T-helper 2 cell treated with Interferon-gamma antibody and Interleukin-4, amounts not matched to agents 100 ng/mL and 5 ng/mL, for 36 hours (primary cell): ENCODE measurements around the gene PTGES3L. TPM values are rescaled to one million over a fixed set of nuclear protein-coding genes. Genes with fewer than 3 reads are reported as not detected.

Experiments
- intact Hi-C: fragments of 100-400 bp; cut with micrococcal nuclease; formaldehyde crosslinking; loops from one replicate; pipeline ENCODE4 v1.15.1; 2023
- total RNA-seq: library from RNA; stranded (reverse); gene quantifications from 2 replicates; pipeline ENCODE4 v1.2.3, GENCODE V29; 2022

The PTGES3L gene
- total RNA-seq, 1 donor from 2014 or later = 0.43 TPM

DNA sequence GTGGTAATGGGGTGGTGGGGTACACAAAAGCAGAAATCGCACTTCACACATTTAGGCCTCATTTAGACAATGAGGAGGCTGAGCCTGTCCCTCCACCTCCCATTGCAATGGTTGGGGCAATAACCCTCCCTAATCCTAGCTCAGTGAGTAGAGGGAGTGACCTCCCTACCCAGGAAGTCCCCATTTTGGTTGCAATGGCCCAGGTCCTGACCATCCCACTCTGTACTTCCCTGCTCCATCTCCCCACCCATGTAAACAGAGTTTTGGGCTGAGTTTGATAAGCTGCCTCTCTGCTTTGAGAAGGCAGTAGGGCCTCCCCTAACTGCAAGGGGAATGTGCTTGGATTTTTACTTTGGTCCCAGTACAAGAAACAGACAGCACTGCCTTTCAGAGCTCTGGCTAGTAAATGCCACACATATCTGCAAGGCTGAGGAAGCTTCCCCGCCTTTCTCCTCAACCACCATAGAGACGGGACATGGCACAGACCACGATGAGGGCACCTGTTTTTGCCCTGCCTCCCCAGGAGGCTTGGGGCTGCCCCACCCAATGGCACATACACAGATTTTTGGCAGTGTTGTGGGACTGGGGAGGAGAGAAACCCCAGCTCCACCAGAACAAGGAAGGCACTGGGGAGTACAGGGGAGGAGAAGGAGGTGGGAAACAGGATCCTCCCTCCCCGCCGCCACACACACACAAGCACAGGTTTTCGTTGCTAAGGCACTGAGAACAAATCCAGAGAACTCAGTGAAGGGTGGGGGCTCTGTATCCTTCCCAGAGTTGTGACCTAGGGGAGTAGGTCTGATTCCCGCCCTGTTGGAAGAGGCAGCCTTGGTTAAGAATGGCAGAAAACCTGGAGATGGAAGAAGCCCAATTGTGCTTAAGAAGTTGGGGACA, 35.0 kb upstream of the PTGES3L start:
- intact Hi-C loops = no loop called here

DNA sequence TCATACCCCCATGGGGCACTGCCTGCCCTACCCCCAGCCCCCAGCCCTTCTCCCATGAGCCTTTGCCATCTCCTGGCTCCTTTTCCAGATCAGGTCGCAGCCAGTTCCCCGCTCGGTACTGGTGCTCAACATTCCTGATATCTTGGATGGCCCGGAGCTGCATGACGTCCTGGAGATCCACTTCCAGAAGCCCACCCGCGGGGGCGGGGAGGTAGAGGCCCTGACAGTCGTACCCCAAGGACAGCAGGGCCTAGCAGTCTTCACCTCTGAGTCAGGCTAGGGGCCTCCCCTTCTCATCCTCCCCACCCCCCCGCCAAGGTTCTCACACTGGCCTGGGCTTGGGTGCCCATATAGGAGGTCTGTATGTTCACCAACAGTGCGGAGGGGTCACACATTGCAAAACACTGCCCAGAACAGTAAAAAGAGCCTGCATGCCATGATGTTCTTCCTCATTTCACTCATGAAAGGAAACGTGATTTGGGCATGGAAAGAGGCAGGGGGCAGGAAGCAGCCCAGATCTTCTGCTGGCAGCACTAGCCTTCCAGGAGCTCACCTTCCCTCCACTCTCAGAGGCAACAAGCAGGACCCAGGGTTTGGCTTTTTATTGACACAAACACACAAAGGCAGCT, 34.3 kb upstream of the PTGES3L start:
- intact Hi-C loops = no loop called here

DNA sequence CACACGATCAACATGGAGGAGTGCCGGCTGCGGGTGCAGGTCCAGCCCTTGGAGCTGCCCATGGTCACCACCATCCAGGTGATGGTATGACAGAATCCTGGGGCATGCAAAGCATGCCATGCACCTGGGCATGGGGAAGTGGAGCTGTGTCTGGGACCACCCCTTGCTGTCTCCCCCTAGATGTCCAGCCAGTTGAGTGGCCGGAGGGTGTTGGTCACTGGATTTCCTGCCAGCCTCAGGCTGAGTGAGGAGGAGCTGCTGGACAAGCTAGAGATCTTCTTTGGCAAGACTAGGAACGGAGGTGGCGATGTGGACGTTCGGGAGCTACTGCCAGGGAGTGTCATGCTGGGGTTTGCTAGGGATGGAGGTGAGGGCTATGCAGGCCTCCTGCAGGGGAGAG, 33.4 kb upstream of the PTGES3L start:
- intact Hi-C loops = no loop called here

DNA sequence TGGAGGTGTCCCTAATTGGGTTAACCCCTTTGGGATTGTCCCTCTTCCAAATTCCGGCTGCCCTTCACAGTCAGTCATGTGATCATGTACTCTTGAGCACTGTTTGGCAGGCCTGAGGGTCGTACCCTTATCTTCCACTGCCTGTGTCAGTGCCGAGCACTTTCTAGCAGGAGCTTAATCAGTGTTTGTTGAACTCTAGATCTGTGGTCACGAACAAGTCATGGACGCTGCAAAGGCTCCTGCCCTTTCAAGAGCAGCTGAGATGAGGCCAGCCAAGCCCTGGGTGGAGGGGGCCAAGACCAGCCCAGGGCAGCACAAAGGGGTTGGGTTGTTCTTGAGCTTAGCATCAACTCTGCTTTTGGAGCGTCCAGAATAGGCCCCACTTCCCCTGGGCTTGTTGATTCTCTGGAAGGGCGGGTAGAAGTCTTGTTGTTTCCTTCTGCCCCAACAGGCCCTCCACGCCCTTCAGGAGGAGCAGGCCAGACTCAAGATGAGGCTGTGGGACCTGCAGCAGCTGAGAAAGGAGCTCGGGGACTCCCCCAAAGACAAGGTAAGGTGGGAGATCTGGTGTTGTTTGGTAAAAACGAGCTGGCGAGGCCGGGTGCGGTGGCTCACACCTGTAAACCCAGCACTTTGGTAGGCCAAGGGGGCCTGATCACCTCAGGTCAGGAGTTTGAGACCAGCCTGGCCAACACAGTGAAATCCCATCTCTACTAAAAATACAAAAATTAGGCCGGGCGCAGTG, 32.0 kb upstream of the PTGES3L start:
- intact Hi-C loops = no loop called here

DNA sequence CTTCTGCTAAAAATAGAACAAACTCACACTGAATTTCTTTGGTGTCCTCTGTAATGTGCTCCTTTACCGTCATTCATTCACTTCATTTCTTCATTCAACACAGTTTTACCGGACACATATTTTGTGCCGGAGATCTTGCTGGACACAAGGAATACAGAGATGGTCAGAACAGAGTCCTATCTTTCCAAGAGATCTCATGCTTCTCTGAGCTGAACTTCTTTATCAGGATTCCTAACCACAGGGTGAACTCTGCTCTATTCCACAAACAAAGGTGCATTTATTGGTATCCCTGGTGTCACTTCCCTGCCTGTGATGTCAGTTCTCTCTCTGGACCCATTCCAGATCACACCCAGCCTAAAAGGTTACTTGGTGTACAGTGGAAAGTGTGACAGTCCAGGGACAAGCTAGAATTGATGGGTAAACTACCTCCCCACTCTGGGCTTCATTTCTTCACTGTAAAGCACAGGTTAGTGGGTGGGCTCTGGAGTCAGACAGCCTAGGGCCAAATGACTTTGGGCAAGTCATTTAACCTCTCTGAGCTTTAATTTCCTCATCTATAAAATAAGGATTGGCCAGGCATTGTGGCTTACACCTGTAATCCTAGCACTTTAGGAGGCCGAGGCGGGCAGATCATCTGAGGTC, 30.9 kb upstream of the PTGES3L start:
- intact Hi-C loops = no loop called here

DNA sequence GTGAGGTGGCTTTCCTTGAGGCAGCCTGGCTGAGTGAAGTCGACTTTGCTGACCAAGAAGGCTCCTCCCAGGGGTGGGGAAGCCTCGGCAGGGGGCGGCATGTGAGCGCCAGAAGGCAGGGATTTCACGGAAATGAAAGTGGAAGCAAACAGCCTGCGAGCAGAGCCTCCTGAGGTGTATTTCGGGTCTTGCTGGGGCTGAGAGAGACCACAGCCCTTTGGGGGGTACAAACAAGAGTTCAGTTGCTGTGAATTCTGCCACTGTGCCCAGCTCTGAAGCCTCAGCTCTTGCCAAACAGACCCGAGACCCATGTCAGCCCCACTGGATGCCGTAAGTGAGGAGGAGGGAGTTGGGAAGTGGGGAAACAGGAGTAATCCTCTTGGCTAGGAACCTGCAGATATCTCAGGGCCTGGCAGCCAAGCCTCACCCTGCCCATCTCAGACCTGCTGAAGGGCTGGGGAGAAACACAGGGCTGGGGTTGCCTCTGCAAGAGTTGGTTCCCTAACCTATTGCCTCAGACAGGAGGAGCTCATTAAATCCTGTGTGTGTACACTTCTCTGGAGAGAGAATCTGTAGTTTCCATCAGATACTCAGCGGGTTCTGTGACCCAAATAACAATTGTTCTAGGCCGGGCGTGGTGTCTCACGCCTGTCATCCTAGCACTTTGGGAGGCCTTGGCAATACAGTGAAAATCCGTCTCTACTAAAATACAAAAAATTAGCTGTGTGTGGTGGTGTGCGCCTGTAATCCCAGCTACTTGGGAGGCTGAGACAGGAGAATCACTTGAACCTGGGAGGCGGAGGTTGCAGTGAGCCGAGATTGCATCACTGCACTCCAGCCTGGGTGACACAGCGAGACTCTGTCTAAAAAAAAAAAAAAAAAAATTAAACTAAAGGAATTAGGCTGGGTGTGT, 27.0 kb upstream of the PTGES3L start, which contains the start of gene IFI35:
Gene IFI35 (plus strand): TSS at position 146 of the 913 bp plus-strand sequence. CDS start 164 bp downstream, at position 310.
- intact Hi-C loops = loop anchor here (1.0 to 10.0 kb wide), 2 partner anchors 9 to 208 kb away; partner anchors contain the start of genes RPL27 and TMEM106A

DNA sequence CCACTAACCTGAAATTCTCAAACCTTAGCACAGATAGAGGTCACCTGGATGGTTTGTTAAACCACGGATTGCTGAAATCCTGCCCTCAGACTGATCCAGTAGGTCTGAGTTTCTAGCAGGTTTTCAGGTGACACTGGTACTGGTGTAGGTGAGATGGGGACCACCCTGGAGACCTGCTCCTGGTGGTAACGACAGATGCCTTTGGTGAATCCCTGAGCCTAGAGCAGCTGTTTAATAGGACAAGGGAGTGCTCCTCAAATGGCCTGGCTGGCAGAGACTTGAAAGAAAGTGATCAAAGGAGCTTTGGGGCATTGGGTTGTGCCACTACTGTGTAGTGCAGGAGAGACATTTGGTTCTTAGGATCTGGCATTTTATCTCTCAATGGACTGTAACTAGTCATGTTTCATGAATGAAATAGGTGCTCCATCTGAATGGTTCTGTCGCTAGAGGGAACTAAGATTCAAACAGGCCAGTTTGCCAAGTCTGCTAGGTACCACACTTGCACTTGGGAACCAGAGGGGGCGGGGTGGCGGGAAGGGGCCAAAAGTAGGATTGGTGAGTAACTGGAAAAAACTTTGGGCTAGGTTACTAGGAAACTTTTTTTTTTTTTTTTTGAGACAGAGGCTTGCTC, 23.8 kb upstream of the PTGES3L start:
- intact Hi-C loops = loop anchor here (10.0 kb wide), 1 partner anchor 211 kb away; the partner anchor contains the start of gene TMEM106A

DNA sequence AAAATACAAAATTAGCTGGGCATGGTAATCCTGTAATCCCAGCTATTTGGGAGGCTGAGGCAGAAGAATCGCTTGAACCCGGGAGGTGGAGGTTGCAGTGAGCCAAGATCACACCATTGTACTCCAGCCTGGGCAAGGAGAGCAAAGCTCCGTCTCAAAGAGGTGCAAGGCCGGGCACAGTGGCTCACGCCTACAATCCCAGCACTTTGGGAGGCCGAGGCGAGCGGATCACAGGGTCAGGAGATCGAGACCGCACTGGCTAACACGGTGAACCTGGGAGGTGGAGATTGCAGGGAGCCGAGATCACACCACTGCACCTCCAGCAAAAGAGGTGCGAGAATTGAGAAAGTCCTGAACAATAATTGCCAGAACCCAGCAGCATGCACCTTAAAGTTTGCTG, 21.0 kb upstream of the PTGES3L start:
- intact Hi-C loops = loop anchor here (10.0 kb wide), 1 partner anchor 214 kb away; the partner anchor contains the start of gene TMEM106A

DNA sequence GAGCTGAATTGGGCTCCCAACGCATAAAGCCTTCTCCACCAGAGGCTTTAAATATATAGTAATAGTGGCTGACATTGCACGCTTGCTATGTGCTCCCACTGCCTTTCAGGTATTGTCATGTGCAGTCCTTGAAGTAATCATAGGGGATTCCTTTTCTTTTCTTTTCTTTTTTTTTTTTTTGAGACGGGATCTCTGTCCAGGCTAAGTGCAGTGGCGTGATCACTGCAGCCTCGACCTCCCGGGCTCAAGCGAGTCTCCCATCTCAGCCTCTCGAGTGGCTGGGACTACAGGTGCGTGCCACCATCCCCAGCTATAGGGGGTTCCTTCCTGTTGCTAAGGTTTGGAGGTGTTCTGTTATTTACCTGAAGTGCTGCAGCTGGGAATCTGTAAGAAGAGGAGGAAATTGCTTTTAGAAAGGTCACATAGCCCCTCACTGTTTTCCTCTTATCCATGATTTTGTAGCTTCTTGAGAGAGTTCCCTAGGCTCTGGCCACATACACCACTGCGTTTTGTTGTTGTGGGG, 19.2 kb upstream of the PTGES3L start:
- intact Hi-C loops = loop anchor here (2.0 to 10.0 kb wide), 3 partner anchors 34 to 486 kb away; partner anchors contain the start of genes AARSD1, BRCA1 and DHX8

DNA sequence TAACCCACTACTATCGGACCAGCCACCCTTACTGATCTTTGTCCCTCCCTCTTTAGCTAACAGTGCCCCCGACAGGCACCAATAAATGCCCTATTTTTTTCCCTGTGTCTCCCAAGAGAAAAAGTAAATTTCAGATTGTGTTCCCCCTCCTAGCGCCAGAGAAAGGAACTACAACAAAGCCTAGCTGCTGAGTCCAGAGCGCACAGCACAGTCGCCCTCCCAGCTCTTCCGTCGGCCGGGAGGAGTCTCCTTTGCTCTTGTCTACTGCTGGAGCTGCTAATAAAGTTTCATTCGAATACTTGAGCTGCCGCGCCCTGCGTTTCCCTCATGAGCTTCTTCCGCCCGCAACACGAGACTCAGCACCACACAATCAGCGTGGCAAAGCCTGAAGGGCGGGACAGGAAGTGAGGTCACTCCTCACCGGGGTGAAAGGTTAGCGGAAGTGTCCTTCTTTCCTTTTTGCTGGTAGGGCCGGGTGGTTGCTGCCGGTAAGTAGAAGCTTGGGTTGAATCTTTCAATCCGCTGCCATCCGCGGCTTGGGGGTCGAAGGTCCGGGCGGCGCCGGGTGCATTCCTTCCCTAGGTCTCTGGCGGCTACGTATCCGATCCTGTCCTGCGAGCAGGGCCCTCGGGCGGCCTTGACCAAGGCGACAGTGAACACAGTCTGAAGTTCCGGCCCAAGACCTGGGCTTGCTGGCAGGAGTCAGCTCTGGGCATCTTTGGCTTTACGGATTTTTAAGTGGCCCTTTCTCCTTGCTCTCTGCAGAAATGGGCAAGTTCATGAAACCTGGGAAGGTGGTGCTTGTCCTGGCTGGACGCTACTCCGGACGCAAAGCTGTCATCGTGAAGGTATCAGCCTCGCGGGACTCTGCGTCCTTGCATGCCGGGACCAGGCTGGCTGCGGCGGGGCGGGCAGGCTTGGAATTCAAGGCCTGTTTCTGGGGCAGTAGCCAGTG, 18.4 kb upstream of the PTGES3L start, which contains the start of gene RPL27:
Gene RPL27 (plus strand): TSS at position 436 of the 955 bp plus-strand sequence. CDS start 332 bp downstream, at position 768.
- intact Hi-C loops = loop anchor here (1.0 to 10.0 kb wide), 8 partner anchors 8 to 487 kb away; partner anchors contain the start of genes AARSD1, BRCA1, DHX8 and IFI35

DNA sequence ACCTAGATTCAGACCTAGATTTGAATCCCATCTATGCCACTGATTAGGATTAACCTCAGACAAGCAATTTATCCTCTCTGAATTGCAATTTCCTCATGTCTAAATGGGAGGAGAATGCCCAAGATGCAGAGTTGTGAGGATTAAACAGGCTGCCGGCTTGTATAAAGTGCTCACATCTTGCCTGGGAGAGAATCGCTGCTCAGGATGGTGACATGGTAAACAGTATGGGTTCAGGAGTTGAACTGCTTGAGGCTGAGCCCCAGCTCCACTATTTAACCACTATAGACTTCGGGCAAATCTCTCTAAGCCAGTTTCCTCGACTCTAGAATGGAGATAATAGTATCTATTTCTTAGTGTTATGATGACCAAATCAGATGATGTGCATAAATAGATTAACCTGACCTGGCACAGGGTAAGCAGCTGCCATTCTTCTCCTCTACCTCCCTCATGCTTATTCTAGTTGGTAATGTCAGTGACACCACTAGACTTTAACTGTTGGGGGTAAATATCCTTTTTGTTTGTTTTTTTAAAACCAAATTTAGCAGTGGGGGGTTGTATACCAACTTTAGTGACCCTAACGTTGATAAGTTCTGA, 17.6 kb upstream of the PTGES3L start:
- intact Hi-C loops = loop anchor here (5.0 to 10.0 kb wide), 2 partner anchors 130 to 487 kb away; partner anchors contain the start of genes BRCA1 and DHX8

DNA sequence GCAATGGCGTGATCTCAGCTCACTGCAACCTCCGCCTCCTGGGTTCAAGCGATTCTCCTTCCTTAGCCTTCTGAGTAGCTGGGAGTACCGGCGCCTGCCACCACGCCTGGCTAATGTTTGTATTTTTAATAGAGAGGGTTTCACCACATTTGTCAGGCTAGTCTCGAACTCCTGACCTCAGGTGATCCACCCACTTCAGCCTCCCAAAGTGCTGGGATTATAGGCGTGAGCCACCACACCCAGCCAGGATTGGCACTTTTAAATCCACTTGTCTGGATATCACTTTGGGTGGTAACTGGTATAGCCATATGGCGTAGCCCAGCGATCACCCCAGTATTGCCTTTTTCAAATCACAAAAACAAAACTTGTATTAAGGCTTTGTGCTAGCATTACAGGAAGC, 14.0 kb upstream of the PTGES3L start:
- intact Hi-C loops = loop anchor here (10.0 kb wide), 1 partner anchor 491 kb away; the partner anchor contains the start of gene DHX8

DNA sequence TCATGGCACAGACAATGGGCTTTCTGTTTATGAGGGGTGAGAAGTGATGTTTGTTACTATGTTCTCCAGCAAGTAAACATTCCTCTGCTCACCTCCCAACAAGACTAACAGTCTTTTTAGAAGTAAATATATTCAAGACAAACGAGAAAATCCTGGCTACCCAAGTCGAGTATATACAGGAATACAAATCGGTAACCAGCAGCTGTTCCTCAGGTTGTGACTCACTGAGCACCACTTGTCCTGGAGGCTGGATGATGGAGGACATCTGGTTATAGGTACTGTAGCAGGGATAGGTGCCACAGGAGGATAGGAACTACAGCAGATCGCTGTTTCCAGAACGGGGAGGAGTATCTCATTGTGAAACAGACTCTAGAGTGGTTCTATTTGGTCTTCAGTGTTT, 13.0 kb upstream of the PTGES3L start:
- intact Hi-C loops = loop anchor here (10.0 kb wide), 1 partner anchor 492 kb away; the partner anchor contains the start of gene DHX8

DNA sequence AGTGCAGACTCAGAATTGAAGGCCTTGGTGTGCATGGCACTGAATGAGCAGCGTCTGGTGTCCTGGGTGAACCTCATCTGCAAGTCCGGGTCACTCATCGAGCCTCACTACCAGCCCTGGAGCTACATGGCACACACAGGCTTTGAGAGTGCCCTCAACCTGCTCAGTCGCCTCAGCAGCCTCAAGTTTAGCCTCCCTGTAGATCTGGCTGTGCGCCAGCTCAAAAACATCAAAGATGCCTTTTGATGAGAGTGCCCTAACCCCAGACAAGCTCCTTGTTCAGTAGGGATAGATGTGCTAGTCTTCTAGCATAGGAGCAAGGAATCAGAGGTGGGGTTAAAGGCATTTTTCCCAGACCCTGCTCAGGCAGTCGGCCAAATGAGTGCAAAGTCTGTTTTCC, 11.6 kb upstream of the PTGES3L start:
- intact Hi-C loops = loop anchor here (10.0 kb wide), 1 partner anchor 493 kb away; the partner anchor contains the start of gene DHX8

DNA sequence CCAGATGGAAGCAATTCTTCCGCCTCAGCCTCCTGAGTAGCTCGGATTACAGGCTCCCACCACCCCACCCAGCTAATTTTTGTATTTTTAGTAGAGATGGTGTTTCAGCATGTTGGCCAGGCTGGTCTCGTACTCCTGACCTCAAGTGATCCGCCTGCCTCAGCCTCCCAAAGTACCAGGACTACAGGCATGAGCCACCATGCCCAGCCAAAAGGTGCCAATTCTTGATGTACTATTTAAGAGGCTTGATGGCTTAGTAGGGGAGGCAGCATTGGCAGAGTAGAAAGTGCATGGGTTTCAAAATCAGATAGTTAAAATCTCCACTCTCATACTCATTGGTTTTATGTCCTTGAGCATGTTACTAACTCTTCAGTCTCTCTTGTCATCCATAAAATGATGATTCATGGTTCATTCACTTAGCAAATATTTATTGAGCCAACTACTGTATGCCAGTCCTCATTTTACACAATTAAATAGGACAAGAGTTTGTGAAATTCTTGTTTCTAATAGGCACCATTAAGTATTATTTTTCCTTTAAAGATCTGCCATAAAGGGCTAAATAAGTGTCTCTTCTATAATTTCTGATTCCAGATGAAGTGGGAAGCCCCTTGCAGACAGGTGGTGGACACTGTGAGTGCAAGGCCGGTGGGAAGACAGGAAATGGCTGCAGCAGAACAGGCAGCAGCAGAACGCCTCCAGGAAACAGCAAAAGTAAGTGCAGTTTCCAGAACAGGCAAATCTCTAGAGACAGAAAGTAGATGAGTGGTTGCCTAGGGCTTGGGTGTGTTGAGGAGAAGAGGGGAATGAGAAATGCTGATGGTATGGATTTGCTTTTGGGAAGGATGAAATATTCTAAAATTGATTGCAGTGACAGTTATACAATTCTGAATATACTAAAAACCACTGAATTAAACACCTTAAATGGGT, 10.1 kb upstream of the PTGES3L start:
- intact Hi-C loops = loop anchor here (10.0 kb wide), 1 partner anchor 495 kb away; the partner anchor contains the start of gene DHX8

DNA sequence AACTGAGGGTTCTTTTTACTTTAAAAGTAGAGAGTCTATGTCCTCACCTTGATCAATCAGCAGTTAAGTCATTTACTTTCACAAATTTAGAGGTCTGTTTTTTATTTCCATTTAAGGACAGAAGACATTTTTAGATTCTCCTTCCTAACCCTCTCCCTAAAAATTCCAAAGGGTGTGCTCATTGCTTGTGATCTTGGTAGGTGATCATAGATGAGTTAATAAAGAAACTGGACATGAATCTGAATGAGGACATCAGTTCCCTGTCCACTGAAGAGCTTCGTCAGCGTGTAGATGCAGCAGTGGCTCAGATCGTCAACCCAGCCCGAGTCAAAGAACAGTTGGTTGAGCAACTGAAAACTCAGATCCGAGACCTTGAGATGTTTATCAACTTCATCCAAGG, 9.3 kb upstream of the PTGES3L start:
- intact Hi-C loops = no loop called here
